ENCODE data around the gene APPL2. TPM values are rescaled to one million over a fixed set of nuclear protein-coding genes. Genes with fewer than 3 reads are reported as not detected.

APPL2 gene
- total RNA-seq, 1 experiment from 2014 or later, result 16.1 TPM

DNA sequence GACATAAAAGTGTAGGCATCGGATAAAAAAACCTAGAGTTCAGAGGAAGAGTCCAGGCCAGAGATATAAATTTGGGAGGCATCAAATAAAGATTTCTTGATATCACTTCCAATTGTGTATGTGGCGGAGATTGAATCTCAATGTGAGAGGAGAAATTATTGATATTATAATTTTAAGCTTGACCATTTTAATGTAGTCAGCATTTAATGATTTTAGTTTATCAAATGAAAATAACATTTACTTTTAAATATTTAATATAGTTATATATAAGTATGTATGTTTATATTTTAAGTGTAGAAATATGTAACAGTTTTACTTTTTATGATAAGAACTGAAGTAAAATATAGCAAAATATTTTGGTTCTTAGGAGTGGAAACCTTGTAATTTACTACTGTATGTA, 79.7 kb downstream of the APPL2 start (continued):
- no peak for TF ChIP-seq ATF3 (CRISPR knock-in tag; conservative IDR thresholded peaks at IDR 0.05)

- H3K27ac Mint-ChIP-seq, result no peak overlapping the region
- DNase-seq (ENCODE audit: low spot score), result no peak
Observed at GRCh38 chr12:105142259-105142658, 93.7 kb downstream of the APPL2 start.

GRCh38 chr12:105141320-105141922, 94.6 kb downstream of the APPL2 start:
- DNase-seq (ENCODE audit: low spot score) (no peak), ATAC-seq (no peak)
- peaks cover 47% of the 10 kb centered on the region for H3K36me3 Mint-ChIP-seq
- ChIA-PET POLR2A (no interaction called here), CTCF (no interaction called here)
- H3K4me3 Mint-ChIP-seq, result no peak overlapping the region
- H3K9me3 Mint-ChIP-seq, result no peaks in the 10 kb centered on the region
- H3K4me1 Mint-ChIP-seq, result no peaks in the 10 kb centered on the region
- no peaks in the 10 kb centered on the region for H3K27me3 Mint-ChIP-seq (ENCODE audit: low read depth)
- H3K27ac Mint-ChIP-seq, result peak overlapping the region; percentile 5; the same call in 1 of the 2 replicates
- TF ChIP-seq MAX (CRISPR knock-in tag; IDR thresholded peaks at IDR 0.05) (no peak), ZNF671 (CRISPR knock-in tag; IDR thresholded peaks at IDR 0.05) (no peak), CDX4 (CRISPR knock-in tag; IDR thresholded peaks at IDR 0.05; ENCODE audit: borderline replicate concordance) (no peak), ATF3 (CRISPR knock-in tag; conservative IDR thresholded peaks at IDR 0.05) (no peak), E2F5 (CRISPR knock-in tag; IDR thresholded peaks at IDR 0.05) (no peak), TCF7 (CRISPR knock-in tag; IDR thresholded peaks at IDR 0.05; ENCODE audit: low read depth) (no peak), MXD4 (CRISPR knock-in tag; IDR thresholded peaks at IDR 0.05; ENCODE audit: borderline replicate concordance) (no peak), CBFB (CRISPR knock-in tag; IDR thresholded peaks at IDR 0.05; ENCODE audit: low read depth) (no peak), ZNF138 (CRISPR knock-in tag; conservative IDR thresholded peaks at IDR 0.05) (no peak), RELA (CRISPR knock-in tag; IDR thresholded peaks at IDR 0.05; ENCODE audit: borderline replicate concordance) (no peak)
- TF ChIP-seq, protein P1, sequence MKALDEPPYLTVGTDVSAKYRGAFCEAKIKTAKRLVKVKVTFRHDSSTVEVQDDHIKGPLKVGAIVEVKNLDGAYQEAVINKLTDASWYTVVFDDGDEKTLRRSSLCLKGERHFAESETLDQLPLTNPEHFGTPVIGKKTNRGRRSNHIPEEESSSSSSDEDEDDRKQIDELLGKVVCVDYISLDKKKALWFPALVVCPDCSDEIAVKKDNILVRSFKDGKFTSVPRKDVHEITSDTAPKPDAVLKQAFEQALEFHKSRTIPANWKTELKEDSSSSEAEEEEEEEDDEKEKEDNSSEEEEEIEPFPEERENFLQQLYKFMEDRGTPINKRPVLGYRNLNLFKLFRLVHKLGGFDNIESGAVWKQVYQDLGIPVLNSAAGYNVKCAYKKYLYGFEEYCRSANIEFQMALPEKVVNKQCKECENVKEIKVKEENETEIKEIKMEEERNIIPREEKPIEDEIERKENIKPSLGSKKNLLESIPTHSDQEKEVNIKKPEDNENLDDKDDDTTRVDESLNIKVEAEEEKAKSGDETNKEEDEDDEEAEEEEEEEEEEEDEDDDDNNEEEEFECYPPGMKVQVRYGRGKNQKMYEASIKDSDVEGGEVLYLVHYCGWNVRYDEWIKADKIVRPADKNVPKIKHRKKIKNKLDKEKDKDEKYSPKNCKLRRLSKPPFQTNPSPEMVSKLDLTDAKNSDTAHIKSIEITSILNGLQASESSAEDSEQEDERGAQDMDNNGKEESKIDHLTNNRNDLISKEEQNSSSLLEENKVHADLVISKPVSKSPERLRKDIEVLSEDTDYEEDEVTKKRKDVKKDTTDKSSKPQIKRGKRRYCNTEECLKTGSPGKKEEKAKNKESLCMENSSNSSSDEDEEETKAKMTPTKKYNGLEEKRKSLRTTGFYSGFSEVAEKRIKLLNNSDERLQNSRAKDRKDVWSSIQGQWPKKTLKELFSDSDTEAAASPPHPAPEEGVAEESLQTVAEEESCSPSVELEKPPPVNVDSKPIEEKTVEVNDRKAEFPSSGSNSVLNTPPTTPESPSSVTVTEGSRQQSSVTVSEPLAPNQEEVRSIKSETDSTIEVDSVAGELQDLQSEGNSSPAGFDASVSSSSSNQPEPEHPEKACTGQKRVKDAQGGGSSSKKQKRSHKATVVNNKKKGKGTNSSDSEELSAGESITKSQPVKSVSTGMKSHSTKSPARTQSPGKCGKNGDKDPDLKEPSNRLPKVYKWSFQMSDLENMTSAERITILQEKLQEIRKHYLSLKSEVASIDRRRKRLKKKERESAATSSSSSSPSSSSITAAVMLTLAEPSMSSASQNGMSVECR (CRISPR knock-in tag; IDR thresholded peaks at IDR 0.05; ENCODE audit: borderline replicate concordance), result no peak

More at GRCh38 chr12:105142259-105142658, 93.7 kb downstream of the APPL2 start:
- ChIA-PET CTCF (no interaction called here), POLR2A (no interaction called here)
- no peaks in the 10 kb centered on the region for H3K9me3 Mint-ChIP-seq
- H3K4me1 Mint-ChIP-seq, result no peaks in the 10 kb centered on the region
- no peak overlapping the region for H3K4me3 Mint-ChIP-seq
- ATAC-seq, result no peak
- H3K27me3 Mint-ChIP-seq (ENCODE audit: low read depth), result no peaks in the 10 kb centered on the region
- TF ChIP-seq TEAD4 (CRISPR knock-in tag; IDR thresholded peaks at IDR 0.05) (no peak), NFYB (CRISPR knock-in tag; conservative IDR thresholded peaks at IDR 0.05; ENCODE audit: low read depth) (no peak), MXD4 (CRISPR knock-in tag; IDR thresholded peaks at IDR 0.05; ENCODE audit: borderline replicate concordance) (no peak), ZNF512 (CRISPR knock-in tag; IDR thresholded peaks at IDR 0.05; ENCODE audit: borderline replicate concordance) (no peak), CREB1 (CRISPR knock-in tag; IDR thresholded peaks at IDR 0.05) (no peak), NR1H2 (CRISPR knock-in tag; IDR thresholded peaks at IDR 0.05) (no peak), ZNF138 (CRISPR knock-in tag; conservative IDR thresholded peaks at IDR 0.05) (no peak), CBFB (CRISPR knock-in tag; IDR thresholded peaks at IDR 0.05; ENCODE audit: low read depth) (no peak), GABPB1 (CRISPR knock-in tag; IDR thresholded peaks at IDR 0.05) (no peak), TCF7 (CRISPR knock-in tag; IDR thresholded peaks at IDR 0.05; ENCODE audit: low read depth) (no peak), GRHL2 (CRISPR knock-in tag; IDR thresholded peaks at IDR 0.05; ENCODE audit: insufficient replicate concordance, severe bottlenecking) (no peak)
- TF ChIP-seq, protein P2, sequence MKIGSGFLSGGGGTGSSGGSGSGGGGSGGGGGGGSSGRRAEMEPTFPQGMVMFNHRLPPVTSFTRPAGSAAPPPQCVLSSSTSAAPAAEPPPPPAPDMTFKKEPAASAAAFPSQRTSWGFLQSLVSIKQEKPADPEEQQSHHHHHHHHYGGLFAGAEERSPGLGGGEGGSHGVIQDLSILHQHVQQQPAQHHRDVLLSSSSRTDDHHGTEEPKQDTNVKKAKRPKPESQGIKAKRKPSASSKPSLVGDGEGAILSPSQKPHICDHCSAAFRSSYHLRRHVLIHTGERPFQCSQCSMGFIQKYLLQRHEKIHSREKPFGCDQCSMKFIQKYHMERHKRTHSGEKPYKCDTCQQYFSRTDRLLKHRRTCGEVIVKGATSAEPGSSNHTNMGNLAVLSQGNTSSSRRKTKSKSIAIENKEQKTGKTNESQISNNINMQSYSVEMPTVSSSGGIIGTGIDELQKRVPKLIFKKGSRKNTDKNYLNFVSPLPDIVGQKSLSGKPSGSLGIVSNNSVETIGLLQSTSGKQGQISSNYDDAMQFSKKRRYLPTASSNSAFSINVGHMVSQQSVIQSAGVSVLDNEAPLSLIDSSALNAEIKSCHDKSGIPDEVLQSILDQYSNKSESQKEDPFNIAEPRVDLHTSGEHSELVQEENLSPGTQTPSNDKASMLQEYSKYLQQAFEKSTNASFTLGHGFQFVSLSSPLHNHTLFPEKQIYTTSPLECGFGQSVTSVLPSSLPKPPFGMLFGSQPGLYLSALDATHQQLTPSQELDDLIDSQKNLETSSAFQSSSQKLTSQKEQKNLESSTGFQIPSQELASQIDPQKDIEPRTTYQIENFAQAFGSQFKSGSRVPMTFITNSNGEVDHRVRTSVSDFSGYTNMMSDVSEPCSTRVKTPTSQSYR (CRISPR knock-in tag; IDR thresholded peaks at IDR 0.05), result no peak
- peaks cover 51% of the 10 kb centered on the region for H3K36me3 Mint-ChIP-seq
